Stimulated activated CD4-positive, alpha-beta T cell treated with anti-CD3 and anti-CD28 coated beads, Interleukin-12 subunit alpha, Interleukin-12 subunit beta, amount 100 ng/mL, for 24 hours (primary cell): ENCODE results near the gene C19orf81.
"Not testable (repeated sequence)": the region's sequence is repeated elsewhere in the genome, so short reads cannot be mapped to it uniquely, and the experiment has no call there.

ENCODE experiments used
- DNase-seq, 2 experiments: peaks; one replicate each; pipeline ENCODE4 v3.0.0-alpha.2; 2020; ENCODE audit warnings: low read depth in 2 of 2

The C19orf81 gene

GRCh38 chr19:50649433-50650391 lies at the start of gene C19orf81:
Gene C19orf81 (plus strand): TSS chr19:50649445. CDS start chr19:50649445, 0 bp downstream.
- DNase-seq = no peak

GRCh38 chr19:50601407-50602088 lies 47.7 kb upstream of the C19orf81 start:
- DNase-seq = no peak

- no peak for DNase-seq
Observed at GRCh38 chr19:50602089-50602422, 47.2 kb upstream of the C19orf81 start.

GRCh38 chr19:50602496-50602895 lies 46.7 kb upstream of the C19orf81 start:
- no peak for DNase-seq

GRCh38 chr19:50602935-50603334 lies 46.3 kb upstream of the C19orf81 start:
- DNase-seq = no peak

- DNase-seq = not testable (repeated sequence)
Observed at GRCh38 chr19:50604264-50605073, 44.8 kb upstream of the C19orf81 start.

- DNase-seq = not testable (repeated sequence)
Observed at GRCh38 chr19:50606059-50606836, 43.0 kb upstream of the C19orf81 start.

GRCh38 chr19:50607388-50607787 lies 41.9 kb upstream of the C19orf81 start:
- no peak for DNase-seq

GRCh38 chr19:50607874-50608785 lies 41.1 kb upstream of the C19orf81 start:
- DNase-seq = peak; percentile 68 to 81

- not testable (repeated sequence) for DNase-seq
Observed at GRCh38 chr19:50612504-50613404, 36.5 kb upstream of the C19orf81 start.

GRCh38 chr19:50618379-50618778 lies 30.9 kb upstream of the C19orf81 start:
- not testable (repeated sequence) for DNase-seq

GRCh38 chr19:50619184-50619583 lies 30.1 kb upstream of the C19orf81 start:
- not testable (repeated sequence) for DNase-seq

- DNase-seq = not testable (repeated sequence)
Observed at GRCh38 chr19:50620394-50620906, 28.8 kb upstream of the C19orf81 start.

- no peak for DNase-seq
Observed at GRCh38 chr19:50624949-50625600, 24.2 kb upstream of the C19orf81 start.

- no peak for DNase-seq
Observed at GRCh38 chr19:50626011-50626410, 23.2 kb upstream of the C19orf81 start.

GRCh38 chr19:50626795-50627194 lies 22.4 kb upstream of the C19orf81 start:
- no peak for DNase-seq

- DNase-seq = no peak
Observed at GRCh38 chr19:50628146-50628545, 21.1 kb upstream of the C19orf81 start.

GRCh38 chr19:50628551-50628950 lies 20.7 kb upstream of the C19orf81 start:
- no peak for DNase-seq
